ENCODE measurements around the gene HMGCLL1.

The HMGCLL1 gene

DNA sequence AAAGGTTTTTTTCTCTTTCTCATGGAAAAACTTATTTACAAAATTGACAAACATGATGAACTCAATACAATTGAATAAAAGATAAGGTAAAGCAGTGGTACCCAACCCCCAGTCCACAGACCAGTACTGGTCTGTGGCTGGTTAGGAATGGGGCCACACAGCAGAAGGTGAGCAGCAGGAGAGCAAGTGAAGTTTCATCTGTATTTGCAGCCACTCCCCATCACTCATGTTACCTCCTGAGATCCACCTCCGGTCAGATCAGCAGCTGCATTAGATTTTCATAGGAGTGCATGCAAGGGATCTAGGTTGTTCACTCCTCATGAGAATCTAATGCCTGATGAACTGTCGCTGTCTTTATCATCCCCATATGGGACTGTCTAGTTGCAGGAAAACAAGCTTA is 47.5 kb downstream of the HMGCLL1 start:
- no peak for DNase-seq (ENCODE audit: low spot score)

- DNase-seq (ENCODE audit: low spot score), result no peak
Measured at GRCh38 chr6:55530931-55531330, 48.1 kb downstream of the HMGCLL1 start.

DNA sequence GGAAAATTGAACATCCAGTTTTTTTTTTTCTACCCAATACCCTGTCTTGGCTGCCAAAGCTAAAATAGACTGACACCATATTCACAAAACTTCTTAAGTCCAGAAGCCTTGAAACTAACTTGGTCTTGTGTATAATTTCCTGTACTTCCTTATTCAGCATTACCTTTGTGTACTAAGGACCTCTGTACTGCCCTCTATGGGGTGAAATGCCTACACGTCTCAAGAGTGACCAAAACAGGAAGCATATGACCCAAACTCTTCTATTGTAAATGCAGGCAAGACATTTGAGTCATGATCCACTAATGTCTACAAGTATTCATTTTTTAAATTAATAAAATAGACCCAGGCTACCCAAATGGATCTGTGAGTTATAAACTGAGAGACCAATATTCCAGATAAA is 50.4 kb downstream of the HMGCLL1 start:
- DNase-seq (ENCODE audit: low spot score), result no peak

GRCh38 chr6:55524441-55524840 is 54.6 kb downstream of the HMGCLL1 start:
- no peak for DNase-seq (ENCODE audit: low spot score)

DNA sequence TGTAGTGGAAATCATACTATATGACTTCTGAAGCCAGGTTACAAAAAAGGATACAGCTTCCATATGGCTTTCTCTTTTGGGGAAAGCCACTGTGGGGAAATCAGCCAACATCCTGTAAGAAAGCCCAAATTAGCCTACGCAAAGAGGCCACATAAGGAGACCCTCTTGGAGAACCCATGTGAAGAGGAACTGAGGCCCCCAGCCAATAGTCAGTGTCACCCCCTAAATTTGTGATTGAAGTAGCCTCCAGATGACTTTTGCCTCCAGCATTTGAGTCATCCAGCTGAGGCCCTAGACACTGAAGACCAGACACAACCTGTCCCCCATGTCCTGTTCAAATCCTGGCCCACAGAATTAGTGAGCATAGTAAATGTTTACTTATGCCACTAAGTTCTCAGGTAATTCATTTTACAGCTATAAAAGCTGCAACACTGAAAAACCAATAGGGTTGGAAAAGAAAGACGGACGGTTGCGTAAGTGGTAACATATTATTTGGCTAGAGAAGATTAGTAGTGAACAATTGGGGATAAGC is 60.4 kb downstream of the HMGCLL1 start:
- no peak for DNase-seq (ENCODE audit: low spot score)

GRCh38 chr6:55516736-55517135 is 62.3 kb downstream of the HMGCLL1 start:
- no peak for DNase-seq (ENCODE audit: low spot score)

GRCh38 chr6:55512904-55513303 is 66.1 kb downstream of the HMGCLL1 start:
- DNase-seq (ENCODE audit: low spot score), result no peak

DNA sequence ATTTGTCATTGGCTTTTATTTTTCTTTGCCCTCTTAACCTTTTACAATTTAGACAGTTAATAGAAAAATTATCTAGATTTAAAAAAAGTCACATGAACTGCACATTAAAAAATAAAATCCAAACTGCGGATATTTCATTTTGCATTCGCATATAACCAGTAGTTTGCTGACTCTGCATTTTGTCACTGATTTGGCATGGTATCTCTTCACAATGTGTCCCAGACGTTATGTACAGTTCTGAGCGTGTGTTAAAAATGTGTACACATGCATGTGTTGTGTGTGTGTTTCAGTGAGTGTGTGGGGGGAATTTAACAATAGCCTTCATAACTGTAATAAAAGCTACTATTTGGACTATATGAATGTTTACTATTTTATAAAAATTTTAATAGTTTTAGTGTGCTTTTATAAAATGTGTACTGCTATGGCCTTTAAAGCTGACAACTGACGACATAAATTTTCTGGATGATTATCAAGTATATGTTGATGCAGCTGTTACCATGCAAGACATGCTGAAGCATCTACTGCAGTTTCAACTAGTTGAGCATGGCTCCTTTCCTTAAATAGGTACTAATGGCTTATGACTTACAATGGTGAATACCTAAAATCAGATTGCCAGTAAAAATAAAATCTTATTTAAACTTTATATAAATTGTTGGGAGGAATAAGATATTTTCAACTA is 67.7 kb downstream of the HMGCLL1 start:
- no peak for DNase-seq (ENCODE audit: low spot score)

DNA sequence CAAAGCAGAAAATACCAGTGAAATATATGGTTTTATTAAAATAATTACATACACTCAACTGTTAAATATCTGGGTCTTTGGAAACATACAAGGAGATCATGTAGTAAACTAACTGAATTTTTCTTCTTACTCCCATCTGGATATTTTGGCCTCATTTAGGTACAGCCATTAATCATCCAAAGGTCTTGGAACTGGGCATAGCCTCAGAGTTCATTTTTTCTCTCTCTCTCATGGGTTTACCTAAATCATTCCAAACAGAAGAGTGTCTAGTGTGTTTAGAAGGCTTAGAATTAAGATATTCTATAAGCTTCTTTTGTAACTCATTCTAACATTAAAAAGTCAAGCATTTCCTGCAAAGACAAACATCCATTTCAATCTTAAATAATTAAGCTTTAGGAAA is 79.4 kb downstream of the HMGCLL1 start:
- no peak for DNase-seq (ENCODE audit: low spot score)

DNA sequence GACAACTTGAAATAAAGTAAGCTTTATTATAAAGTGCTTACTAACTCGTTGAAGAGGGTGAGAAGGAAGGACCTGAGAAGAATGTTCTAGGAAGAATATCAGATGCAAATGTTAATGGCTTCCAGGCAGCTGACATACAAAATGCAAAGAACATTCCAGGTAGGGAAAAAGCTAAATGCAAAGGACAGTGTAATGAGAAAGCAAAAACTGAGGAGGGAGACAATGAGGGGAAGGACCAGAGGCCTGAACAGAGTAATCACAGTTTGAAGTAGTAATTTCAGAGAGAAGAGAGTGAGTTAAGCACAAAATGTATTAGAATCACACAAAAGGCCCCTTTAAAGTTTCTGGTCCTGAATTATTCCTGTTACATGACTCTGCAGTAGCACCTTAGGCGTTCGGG is 81.3 kb downstream of the HMGCLL1 start:
- DNase-seq (ENCODE audit: low spot score), result no peak

- DNase-seq (ENCODE audit: low spot score), result no peak
Measured at GRCh38 chr6:55496201-55496600, 82.8 kb downstream of the HMGCLL1 start.

DNA sequence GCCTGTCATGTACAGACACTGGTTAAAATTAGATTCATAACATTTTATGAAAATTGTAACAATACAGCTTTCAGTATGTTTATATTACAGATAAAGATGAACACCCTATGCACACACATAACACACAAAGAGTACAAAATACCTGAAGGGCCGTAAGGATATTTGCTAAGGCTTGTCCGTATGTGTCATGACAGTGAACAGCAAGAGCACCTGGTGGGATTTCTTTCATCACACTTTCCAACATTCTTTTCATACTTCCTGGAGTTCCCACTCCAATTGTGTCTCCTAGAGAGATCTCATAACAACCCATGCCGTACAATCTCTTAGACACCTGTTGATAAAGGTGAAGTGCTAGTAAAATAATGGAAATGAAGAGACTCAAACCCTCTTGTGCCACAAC is 83.7 kb downstream of the HMGCLL1 start:
- DNase-seq (ENCODE audit: low spot score), result no peak

DNA sequence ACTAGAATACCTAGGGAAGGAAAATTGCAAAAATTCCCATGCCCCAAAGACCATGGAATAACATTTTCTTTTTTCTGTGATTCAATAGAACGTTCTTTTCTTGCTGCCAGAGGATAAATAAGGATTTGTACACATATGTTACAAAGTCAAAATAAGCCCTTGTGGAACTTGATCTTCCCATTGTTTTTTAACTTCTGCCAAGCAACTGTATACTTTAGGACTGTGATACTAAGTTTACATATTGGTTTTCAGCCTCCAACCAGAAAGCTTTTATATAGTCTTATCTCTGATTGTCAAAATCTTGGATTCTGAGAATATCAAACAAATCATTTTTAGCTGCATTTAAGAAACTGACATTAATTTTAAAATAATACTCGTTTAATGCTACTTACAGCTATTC is 84.6 kb downstream of the HMGCLL1 start:
- DNase-seq (ENCODE audit: low spot score), result no peak

- no peak for DNase-seq (ENCODE audit: low spot score)
Measured at GRCh38 chr6:55492259-55492658, 86.7 kb downstream of the HMGCLL1 start.

DNA sequence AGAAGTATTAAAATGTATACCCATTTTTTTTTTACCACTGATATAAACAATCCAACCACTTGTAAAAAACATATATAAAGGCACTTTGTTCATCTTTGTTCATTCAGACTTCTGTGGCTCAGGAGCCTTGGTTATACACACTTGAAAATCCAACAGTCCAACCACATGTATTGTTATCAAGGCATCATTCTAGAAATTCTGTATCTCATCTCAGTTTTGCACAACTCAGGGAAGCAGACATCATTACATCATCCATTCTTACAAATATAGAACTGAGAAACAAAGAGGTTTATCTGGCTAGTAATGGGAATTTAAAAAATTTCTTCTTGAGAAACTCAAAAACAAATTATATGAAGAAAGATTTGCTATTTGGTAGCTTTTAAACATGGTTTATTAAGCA is 88.1 kb downstream of the HMGCLL1 start:
- no peak for DNase-seq (ENCODE audit: low spot score)

- DNase-seq (ENCODE audit: low spot score), result no peak
Measured at GRCh38 chr6:55474382-55474781, 104.6 kb downstream of the HMGCLL1 start.

- no peak for DNase-seq (ENCODE audit: low spot score)
Measured at GRCh38 chr6:55473722-55474121, 105.3 kb downstream of the HMGCLL1 start.

DNA sequence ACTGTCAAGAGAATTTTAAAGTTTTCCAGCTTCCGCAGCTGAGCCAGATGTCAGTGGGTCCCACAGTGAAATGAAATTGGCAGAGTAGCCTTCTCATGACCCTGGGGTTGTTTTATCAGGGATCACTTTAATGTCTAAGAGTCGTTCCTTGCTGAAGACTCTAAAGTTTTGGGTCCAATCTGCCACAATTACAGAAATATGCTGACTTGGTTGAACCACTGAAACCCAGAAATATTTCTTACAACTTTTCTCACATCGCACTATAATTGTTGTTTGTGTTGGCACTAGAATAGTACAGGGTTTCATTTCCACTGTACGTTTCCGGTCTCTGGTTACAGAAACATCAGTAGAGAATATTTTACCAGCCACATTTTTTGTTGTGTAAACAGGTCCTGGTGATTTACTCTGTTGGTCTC is 109.0 kb downstream of the HMGCLL1 start:
- DNase-seq (ENCODE audit: low spot score), result no peak

- no peak for DNase-seq (ENCODE audit: low spot score)
Measured at GRCh38 chr6:55456016-55456415, 123.0 kb downstream of the HMGCLL1 start.

- no peak for DNase-seq (ENCODE audit: low spot score)
Measured at GRCh38 chr6:55450005-55450404, 129.0 kb downstream of the HMGCLL1 start.

GRCh38 chr6:55449225-55449624 is 129.8 kb downstream of the HMGCLL1 start:
- no peak for DNase-seq (ENCODE audit: low spot score)

DNA sequence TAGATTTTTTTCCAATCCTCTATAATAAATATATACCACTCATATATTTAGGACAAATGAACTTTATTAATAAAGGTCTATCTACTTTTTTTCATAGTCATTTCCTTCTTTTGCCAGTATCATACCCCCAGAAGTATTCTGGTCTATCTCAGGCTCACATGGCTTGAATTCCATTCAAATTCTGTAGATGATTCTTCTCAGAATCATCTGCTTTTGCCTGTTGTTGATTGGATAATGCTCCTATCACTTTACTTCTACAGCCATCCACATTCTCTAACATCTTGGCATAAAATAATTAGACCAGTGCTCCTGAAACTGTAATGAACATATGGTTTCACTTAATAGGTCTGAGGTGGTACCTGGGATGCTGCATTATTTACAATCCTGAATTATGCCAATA is 130.5 kb downstream of the HMGCLL1 start:
- no peak for DNase-seq (ENCODE audit: low spot score)

DNA sequence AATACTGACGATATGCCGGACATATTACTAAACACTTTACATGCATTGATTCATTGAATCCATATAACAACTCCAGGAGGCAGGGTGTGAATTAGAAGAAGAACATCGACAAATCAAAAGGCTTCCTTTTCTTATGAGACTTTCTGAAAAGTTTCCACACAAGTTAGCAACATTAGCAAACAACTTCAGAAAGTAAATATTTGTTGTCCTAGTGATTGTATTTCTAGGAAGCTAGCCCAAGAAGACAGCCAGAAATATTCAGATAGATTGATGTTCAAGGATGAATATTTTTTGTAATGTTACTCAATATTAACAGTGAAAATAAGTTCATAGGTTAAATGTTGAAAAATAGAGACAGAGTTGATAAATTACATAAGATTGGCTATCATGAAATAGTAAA is 131.1 kb downstream of the HMGCLL1 start:
- no peak for DNase-seq (ENCODE audit: low spot score)

DNA sequence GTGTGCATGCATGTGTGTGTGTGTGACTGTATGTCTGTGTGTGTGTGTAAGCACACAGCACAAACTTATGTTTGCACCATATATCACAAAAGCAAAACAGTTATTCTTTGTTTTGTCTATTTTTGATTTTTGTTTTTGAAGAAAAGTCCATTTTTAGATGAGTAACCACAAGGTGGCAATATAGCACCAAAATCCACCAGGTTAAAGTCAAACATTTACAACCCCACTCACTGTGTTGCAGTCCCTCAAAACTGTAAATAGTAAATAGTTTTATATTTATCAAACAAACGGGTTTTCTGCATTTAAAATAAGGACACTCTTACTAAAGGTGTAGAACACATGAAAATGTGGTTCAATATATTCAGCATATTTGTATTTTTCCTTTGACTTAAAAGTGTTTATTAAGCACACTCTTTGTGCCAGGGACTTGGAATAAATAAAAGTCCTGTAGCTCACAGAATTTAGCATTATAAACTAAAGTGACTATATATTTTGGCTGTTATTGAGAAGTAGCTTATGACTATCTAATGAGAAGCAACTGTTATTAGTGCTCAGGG is 133.3 kb downstream of the HMGCLL1 start:
- no peak for DNase-seq (ENCODE audit: low spot score)

Measured in CD4-positive, alpha-beta T cell treated with Interleukin-6 at 100 ng/mL for 8 hours (primary cell).